ENCODE data around the gene CHST12. TPM values are rescaled to one million over a fixed set of nuclear protein-coding genes. Genes with fewer than 3 reads are reported as not detected.

Gene CHST12
- total RNA-seq, 1 experiment from 2014 or later = 19.3 TPM

DNA sequence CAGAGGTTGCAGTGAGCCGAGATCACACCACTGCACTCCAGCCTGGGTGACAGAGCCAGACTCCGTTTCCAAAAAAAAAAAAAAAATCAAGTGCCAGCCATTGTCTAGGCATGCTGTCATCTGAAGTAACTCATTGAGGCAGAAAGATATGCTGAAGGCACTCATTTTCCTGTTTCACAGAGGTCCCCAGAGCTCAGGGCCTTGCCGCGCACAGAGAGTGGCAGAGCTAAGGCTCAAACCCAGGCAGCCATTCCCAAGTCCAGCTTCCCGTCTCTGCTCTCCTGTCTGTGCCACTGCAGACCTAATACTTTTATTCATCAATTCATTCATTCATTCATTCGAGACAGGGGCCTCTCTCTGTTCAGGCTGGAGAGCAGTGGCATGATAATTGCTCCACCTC lies 69.3 kb downstream of the CHST12 start:
- Histone ChIP-seq H3K23ac (ENCODE audit: insufficient read length, low read depth, low read length) (no peak overlapping the region), H3K56ac (ENCODE audit: insufficient read length, low read depth, low read length) (no peak overlapping the region), H3T11ph (ENCODE audit: low read length) (no peak overlapping the region), H3K14ac (ENCODE audit: insufficient read depth, low read length) (no peak overlapping the region), H2BK15ac (ENCODE audit: low read depth, low read length) (no peak overlapping the region), H2BK5ac (ENCODE audit: insufficient read length, low read length) (no peak overlapping the region), H4K91ac (ENCODE audit: insufficient read length, low read depth, low read length) (no peak overlapping the region), H2AK5ac (ENCODE audit: insufficient read length, low read length) (no peak overlapping the region), H3K18ac (ENCODE audit: insufficient read length, low read depth, low read length) (no peak overlapping the region), H3K4ac (ENCODE audit: low read depth, low read length) (no peak overlapping the region), H4K20me1 (ENCODE audit: control insufficient read depth, insufficient read depth, insufficient read length) (no peaks in the 10 kb centered on the region), H3K79me1 (ENCODE audit: insufficient read depth, low read depth, low read length, poor library complexity, severe bottlenecking) (no peaks in the 10 kb centered on the region), H3K4me1 (ENCODE audit: insufficient read depth, low read length) (peaks cover 2% of the 10 kb centered on the region; the same call in 1 of the 2 replicates), H2AFZ (ENCODE audit: low read length) (no peak overlapping the region), H3K4me2 (ENCODE audit: insufficient read depth, insufficient read length, low read length) (no peak overlapping the region), H3K9ac (ENCODE audit: extremely low read depth, insufficient read length, low read length) (no peak overlapping the region), H2BK12ac (ENCODE audit: insufficient read length, low read depth, low read length) (no peak overlapping the region), H2BK120ac (ENCODE audit: low read depth, low read length, poor library complexity, severe bottlenecking) (no peak overlapping the region), H3K79me2 (ENCODE audit: insufficient read depth, low read length) (no peaks in the 10 kb centered on the region), H3K27ac (ENCODE audit: insufficient read length, low read depth, low read length) (no peak overlapping the region), H4K8ac (replicated peaks; ENCODE audit: insufficient read length, low read depth, low read length) (no peak overlapping the region), H3K27me3 (ENCODE audit: insufficient read depth, low read length) (no peaks in the 10 kb centered on the region), H3K9me3 (ENCODE audit: control insufficient read depth, low read depth, low read length) (no peaks in the 10 kb centered on the region), H2BK20ac (ENCODE audit: low read depth, low read length, poor library complexity, severe bottlenecking) (no peak overlapping the region), H3K23me2 (ENCODE audit: insufficient read length, low read depth, low read length, poor library complexity, severe bottlenecking) (no peaks in the 10 kb centered on the region), H4K5ac (ENCODE audit: insufficient read length, low read depth, low read length) (no peak overlapping the region)
- no peaks in the 10 kb centered on the region; the same call in 1 of the 2 replicates for H3K27me3 Mint-ChIP-seq (ENCODE audit: low read depth)
- peaks cover 22 to 40% of the 10 kb centered on the region in 2 experiments for H3K4me1 Mint-ChIP-seq
- no CpG with 5 or more reads among the region's 6 CpGs for WGBS (ENCODE audit: extremely low coverage, insufficient read length, low lambda C conversion rate)
- no peak overlapping the region for H3K4me3 Mint-ChIP-seq
- H3K27ac Mint-ChIP-seq = no peak overlapping the region
- DNase-seq = no peak
- TF ChIP-seq, protein P1, sequence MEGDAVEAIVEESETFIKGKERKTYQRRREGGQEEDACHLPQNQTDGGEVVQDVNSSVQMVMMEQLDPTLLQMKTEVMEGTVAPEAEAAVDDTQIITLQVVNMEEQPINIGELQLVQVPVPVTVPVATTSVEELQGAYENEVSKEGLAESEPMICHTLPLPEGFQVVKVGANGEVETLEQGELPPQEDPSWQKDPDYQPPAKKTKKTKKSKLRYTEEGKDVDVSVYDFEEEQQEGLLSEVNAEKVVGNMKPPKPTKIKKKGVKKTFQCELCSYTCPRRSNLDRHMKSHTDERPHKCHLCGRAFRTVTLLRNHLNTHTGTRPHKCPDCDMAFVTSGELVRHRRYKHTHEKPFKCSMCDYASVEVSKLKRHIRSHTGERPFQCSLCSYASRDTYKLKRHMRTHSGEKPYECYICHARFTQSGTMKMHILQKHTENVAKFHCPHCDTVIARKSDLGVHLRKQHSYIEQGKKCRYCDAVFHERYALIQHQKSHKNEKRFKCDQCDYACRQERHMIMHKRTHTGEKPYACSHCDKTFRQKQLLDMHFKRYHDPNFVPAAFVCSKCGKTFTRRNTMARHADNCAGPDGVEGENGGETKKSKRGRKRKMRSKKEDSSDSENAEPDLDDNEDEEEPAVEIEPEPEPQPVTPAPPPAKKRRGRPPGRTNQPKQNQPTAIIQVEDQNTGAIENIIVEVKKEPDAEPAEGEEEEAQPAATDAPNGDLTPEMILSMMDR (conservative IDR thresholded peaks at IDR 0.05) = peak; percentile 37; the same call in 2 of the 3 replicates
- H3K36me3 Mint-ChIP-seq (ENCODE audit: insufficient read depth in 1 of 3, low read depth in 3 of 3) = no peaks in the 10 kb centered on the region; a peak in 1 of 7 replicates
- no peaks in the 10 kb centered on the region; a peak in 2 of 5 replicates for H3K9me3 Mint-ChIP-seq

All from H9 (cell line).